ENCODE results near the gene FBH1.
"Not testable (repeated sequence)": the region's sequence is repeated elsewhere in the genome, so short reads cannot be mapped to it uniquely, and the experiment has no call there.

Gene FBH1

DNA sequence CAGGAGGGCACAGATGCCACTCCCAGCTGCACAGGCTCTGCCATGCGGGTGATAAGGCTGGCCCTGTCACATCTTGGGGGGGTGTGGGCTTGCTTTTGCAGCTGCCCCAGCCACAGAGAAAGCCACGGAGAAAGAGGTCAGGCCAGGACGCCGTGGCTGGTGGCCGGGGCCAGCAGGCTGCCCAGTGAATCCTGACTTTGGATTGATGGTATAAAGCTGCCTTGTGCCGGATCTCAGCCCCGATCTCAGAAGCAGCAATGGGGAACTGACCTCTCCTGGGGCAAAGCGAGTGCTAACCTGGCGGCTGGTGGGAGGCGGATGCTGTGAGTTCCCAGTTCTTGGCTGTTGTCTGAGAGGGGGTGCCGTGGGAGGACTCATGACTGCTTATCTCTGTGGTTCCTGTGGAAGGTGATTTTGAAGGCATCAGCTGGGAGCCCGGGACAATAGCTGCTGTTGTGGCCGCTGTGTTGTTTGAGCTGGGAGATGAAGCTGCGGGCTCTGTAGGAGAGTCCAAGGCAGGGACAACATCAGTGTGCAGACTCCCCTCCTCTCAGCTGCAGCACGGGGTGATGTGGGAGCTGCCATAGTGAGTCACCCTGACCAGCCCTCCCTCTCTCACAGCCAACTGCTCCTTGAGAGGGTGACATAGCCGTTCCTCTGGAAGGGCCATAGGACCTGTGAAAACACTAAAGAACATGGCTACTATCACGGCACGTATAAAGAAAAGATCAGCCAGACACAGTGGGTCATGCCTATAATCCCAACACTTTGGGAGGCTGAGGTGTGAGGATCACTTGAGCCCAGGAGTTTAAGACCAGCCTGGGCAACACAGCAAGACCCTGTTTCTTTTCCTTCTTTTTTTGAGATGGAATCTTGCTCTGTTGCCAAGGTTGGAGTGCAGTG, 70.3 kb downstream of the FBH1 start:
- no peak for DNase-seq

DNA sequence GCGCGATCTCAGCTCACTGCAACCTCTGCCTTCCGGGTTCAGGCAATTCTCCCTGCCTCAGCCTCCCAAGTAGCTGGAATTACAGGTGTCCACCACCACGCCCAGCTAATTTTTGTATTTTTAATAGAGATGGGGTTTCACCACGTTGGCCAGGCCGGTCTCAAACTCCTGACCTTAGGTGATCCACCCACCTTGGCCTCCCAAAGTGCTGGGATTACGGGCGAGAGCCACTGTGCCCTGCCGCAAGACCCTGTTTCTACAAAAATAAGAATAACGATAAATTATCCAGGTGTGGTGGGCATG, 70.9 kb downstream of the FBH1 start:
- not testable (repeated sequence) for DNase-seq

DNA sequence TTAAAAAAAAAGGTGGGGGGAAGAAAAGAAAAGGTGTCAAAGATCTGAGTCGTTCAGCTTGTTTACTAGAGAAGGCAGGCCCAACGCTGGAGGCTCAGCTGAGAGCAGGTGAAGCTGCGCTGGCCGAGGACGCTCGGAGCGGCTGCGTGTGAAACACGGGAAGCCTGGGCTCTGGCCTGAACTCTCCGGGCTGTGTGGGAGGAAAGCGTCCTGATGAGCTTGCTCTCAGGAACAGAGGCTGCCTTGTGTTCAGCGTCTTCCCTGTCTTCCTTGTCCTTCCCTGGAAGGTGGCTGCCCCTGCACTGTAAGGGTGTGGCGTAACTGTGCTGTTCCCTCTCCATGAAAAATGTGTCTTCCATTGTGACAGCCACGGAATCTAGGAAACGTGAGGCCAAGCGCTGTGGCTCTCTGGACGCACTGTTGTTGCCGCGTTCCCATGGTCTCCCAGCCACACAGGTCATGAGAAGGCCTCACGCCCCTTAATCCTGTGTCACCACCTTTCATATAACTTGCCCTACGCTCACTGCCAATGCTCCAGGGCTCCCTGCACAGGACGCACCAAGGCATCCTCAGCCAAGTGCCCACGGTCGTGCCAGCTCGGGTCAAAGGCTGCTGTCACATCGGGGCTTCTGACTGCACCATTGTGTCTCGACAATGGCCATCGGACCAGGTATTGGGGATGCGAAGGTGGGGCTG, 71.5 kb downstream of the FBH1 start:
- no peak for DNase-seq

DNA sequence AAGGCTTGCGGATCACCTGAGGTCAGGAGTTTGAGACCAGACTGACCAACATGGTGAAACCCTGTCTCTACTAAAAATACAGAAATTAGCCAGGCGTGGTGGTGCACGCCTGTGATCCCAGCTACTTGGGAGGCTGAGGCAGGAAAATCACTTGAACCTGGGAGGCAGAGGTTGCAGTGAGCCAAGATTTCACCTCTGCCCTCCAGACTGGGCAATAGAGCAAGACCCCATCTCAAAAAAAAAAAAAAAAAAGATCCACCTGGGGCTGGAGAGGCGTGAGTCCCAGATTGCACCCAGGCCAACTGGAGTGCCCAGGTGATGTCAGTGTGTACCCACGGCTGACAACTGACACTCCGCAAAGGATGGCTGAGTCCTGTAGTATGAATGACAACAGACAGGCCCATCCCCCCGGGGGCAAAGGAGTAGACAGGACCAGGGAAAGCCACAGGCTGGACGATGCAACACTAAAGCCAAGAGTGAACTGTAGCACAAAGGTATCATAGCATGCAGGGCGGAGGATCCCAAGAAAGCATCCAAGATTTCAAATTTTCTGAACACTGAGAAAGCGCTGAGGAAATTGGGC, 72.4 kb downstream of the FBH1 start:
- DNase-seq = not testable (repeated sequence)

DNA sequence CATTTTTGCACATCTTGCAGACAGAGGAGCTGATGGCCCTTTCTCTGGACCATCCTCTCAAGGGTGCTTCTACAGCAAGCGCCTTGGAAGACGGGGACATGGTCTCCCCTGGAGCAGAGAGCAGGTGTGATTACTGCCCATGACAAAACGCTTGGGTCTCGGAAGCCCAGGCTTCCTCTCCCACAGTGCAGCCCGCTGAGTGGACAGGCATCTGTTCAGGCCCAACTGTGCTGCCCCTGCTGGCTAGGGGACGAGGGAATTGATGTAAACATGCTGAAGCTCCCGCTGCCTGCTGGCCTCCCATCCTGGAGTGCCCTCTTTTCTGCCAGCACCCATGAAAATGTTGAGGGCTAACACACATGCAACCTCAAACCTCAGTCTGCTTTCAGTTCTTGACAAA, 73.0 kb downstream of the FBH1 start:
- DNase-seq = no peak

DNA sequence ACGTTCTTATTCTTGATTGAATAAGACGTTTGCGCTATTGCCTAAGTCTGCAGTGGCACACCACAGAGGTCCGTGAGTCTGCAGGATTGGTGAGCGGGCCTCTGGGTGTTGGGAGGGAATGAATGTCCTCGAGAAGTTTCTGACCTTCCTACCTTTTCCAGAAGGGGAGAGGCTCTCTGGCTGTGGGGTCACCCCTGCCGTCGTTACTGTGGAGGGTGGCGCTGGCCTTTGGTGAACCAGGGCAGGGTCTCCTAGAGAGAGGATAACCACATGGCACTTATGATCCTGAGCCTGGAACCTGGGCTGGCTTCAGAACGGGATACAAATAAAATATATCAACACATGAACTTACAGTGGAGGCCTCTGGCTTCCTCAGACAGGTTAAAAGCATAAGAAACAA, 73.5 kb downstream of the FBH1 start:
- DNase-seq = no peak

DNA sequence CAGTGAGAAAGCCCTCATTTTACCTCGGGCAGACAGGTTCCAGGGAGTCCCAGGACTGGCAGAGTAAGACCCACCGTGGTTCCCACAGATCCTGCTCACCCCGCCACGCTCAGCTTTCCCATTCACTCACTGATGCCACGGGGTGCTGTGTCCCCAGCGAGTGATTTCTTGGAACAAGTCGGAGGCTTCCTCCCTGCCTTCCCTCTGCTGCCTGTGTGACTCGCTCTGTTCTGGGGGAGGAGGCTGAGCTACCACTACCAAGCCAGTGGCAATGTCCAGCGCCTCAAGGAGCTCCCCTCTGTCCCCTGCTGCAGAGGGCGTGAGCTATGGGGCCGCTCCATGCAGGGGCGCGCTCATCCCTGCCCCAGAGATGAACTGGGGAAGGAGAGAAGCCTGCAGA, 74.7 kb downstream of the FBH1 start:
- no peak for DNase-seq

DNA sequence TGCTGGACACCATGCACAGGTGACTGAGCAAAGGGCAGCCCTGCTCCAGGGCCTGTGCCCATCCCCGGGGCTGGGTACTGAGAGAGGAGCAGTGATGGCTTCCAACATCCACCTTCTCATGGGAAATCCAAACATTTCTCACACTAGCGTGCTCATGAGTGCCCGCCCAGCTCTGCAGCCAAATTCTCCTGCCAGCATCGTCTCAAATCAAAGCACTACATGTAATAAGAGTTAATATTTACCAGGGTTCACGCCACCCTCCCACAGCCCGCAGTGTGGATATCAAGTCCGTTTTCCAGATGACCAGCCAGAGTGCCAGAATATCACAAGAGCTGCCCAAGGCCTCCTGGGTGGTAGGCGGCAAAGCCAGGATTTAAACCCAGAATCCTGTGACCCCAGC, 75.2 kb downstream of the FBH1 start:
- no peak for DNase-seq

DNA sequence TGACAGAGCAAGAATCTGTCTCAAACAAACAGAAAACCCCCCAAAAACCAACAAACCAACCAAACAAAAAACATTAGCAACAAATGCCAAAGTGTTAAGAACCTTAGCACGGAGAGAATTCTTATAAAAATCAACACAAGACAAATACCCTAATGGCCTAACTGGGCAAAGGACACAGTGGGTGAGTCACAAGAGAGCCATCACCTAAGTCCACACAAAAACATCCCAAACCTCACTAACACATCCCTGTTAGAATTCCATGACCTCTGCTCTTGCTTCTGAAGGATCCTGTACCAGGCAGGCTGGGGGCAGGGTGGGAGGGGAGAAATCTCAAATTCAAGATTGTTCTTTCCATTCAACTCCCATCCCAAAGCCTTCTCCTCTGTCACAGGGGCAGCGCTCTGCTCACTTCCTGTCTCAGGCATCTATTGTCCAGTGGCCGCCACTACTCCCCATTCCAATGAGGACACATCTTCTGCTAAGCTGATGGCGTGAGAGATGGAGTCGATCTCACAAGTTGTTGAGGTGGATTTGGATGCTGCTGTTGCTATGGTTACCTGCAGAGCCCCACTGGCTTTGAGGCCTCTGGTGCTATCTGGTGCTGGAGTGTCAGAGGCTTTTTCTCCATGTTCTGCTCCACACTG, 78.1 kb downstream of the FBH1 start:
- DNase-seq = no peak

DNA sequence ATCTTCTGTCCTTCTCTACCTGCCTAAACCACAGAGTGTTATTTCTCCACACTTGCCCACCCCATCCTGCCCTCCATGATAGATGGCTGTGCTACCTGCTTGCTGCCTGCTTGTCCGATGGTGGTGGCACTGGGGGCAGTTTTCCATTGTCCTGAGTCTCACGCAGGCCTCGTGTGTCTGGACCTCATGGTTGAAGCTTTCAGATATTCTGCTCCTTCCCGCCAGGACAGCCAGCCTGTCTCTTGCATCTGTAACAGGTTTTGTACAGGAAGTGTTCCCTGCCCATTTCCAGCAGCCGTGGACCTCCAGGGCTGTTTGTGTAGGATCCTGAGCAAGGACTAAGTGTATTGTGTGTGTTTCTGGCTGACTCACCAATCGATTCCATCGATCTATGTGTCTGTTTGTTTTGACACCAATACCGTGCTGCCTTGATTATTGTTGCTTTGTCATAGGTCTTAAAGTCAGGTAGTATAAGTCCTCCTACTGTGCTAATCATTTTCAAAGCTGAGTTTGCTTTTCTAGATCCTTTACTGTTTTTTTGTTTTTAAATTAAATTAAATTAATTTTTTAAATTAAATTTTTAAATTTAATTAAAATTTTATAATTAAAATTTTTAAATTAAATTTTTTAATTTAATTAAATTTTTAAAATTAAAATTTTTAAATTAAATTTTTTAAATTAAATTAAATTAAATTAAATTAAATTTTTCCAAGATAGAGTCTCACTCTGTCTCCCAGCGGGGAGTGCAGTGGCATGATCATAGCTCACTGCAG, 78.8 kb downstream of the FBH1 start:
- DNase-seq = no peak

DNA sequence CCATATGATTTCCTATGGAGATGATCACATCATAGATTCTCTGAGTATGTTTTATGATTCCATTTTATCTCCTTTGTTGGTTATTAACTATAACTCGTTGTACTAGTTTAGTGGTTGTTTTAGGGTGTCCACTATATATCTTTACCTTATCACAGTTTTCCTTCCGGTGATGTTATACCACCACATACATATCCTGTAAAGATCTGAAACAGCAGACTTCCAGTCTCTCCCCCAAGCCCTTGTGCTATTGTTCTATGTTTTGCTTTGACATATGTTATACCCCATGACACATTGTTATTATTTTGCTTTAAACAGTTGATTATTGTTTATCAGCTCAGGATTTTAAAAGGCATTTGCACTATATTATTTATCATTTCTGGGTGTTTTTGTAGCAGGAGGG, 80.0 kb downstream of the FBH1 start:
- no peak for DNase-seq

DNA sequence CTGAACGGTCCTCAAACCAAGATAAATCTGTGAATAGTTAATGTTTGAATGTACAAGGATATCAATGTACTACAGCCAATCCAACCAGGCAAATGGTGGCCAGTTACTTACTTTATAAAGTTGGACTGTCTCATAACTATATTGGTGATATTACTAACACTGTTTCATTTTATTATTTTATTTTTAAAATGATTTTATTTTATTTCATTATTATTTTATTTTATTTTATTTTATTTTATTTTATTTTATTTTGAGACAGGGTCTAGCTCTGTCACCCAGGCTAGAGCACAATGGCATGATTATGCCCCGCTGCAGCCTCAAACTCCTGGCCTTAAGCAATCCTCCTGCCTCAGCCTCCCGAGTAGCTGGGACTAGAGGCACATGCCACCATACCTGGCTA, 80.5 kb downstream of the FBH1 start:
- no peak for DNase-seq

DNA sequence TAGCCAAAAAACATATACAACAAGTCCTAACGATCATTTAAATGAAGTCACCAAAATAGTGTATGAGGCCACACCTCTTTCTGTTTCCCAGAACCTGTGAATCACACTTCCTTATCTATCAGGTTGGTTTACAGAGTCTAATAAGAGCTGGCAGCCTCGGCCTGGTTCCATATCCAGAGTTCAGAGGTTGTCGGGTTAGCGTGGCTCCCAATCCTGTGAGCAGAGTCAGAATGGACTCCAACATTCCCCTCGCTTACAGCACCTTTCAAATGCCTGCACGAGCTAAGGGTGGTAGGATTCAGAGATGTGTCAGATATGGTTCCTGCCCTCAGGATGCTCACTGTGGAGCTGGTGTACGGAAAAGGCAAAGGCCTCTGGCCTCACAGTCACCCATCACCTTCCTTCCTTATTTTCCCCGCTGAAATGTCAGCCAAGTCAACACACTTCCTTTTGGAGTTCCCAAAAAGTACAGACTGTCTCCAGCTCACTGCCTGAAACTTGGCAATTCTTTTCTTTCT, 81.3 kb downstream of the FBH1 start:
- peak; percentile 56 to 57 for DNase-seq

DNA sequence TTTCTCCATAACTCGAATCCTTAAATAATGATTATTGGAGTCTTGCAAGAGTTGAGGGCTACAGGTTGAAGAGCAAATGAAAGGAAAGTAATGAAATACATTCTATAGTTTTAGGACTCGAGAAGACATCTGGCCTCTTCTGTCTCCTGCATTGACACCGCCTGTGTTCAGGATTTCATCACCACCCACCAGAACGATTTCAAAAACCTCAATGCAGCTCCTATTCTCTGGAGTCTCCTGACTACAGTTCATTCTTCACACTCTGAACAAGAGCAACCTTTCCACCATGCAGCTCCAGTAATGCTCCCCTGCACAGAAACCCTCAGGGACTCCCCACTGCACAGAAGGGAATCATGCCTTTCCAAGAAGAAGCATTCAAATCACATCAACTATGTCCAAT, 81.8 kb downstream of the FBH1 start:
- peak; percentile 11 to 22 for DNase-seq

DNA sequence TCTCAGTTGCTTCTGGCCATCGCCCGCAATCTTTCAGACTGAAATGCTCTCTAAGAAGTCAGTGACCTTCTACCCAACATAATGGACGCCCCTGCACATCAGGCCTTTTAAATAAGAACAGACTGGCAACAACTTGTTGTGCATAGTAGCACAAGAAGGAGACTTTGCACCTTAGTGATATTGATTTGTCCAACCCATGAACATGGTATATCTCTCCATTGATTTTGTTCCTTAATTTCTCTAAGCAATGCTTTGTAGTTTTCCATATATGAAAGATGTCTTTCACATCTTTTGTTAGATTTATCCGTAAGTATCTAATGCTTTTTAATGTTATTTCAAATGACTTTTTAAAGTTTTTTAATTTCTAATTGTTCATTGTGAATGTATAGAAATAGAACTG, 83.0 kb downstream of the FBH1 start:
- no peak for DNase-seq

DNA sequence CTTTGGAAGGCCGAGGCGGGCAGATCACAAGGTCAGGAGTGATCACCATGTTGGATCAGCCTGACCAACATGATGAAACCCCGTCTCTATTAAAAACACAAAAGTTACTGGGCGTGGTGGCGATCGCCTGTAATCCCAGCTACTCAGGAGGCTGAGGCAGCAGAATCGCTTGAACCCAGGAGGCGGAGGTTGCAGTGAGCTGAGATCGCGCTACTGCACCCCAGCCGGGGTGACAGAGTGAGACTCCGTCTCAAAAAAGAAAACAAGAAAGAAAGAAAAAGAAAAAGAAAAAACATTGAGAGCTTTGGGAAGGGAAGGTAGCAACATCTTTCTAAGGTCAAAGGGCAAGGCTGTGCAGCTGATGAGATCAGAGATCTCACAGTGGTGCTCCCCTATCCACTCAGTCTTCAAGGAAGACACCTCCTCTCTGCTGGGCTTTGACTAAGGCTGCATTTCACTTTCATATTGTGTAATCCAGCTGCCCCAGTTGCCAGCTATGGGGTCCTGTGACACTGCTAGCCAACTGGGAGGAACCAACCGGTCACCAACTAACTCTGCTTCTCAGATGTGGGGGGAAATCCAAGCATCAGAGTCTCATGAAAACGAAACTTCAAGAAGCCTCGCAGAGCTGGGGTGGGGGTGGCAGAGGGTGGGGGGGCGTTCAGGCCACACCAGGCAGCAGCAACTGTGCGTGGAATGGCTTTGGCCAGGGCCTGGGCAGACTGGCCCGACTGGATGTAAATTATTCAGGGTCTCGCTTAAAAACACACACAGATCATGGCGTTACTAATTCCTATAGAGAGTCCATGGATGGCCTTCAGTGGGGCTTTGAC, 85.8 kb downstream of the FBH1 start:
- peak; percentile 88 to 97 for DNase-seq

DNA sequence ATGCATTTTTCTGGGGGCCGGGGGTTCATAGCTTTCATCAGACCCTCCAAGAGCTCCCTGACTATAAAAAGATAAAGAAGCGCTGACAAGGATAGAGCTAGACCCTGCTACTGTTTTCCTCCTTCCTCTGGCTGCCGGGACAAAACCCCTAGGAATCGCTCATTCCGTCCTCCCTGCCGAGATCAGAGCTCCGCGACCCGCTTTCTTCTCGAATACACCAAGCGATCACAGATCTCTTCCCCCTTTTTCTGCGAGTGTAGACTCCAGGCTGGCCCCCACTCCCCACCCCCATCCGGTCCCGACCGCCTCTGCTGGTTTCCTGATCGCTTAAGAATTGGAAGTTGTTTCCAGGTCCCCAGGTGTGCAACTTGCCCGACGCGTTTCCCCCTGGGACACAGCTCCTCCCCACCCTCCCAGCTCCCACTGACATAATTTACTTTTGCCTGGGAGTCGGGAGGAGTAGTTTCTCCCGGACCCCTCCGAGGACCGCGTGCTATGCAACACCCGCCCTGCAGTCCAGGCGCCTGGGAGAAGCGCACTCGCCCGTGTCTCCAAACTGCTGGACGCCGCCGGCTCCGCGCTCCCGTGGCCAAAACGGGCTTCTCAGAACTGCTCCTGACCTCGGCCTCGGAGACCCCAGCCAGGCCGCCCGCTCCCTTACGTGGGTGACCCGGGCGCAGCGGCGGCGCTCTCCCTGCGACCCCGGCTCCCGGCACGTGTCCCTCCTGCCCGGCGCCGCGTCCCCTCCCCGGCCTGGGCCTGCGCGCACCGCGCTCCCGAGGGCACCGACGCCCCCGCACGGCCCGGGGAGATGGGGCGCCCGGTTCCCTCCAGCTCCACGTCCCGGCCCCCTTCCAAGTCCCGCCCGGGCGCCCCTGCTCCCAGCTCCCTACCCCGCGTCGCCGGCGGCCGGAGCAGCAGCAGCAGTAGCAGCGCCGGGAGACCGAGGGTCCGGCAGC, 86.7 kb downstream of the FBH1 start:
- DNase-seq = peak in 1 of 2 donors; percentile 42

DNA sequence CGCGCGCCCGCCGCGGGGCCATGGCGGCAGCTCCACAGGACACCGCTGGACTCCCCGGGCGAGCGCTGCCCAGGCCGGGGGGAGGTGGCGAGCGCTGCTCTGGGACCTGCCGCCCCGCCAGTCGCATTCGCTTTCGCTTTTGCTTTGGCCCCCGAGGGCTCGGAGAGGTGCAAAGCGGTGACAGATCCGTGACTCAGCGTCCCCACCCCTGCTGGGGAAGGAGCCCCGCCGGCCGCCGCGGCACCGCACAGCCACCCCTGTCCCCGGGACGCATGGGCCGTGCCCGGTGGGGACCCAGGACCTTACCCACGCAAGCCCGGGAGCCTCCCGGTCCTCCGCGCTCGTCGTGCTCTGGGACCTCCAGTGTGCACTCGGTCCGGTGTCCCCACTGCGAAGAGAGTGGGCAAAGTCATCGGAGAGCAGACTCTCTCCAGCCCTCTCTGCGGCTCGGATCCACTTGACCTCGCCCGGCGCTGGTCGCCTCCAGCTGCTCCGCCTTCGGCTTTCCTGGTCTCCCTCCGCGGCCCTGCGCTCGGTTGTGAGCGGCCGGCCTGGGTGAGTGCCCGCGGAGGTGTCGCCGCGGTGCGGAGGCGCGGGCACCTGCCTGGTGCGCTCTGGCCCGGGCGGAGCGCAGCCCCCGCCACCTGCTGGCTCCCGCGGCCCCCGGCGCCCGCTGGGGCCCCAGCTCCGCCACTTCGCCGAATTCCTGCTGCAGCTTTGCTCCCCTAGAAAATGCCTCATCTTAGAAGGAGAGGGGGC, 87.6 kb downstream of the FBH1 start, which contains the start of gene IL15RA:
Gene IL15RA, minus strand, starts transcription at position 73 of the 759 bp plus-strand sequence. Its CDS starts 51 bp downstream, at position 22.
- peak; percentile 85 to 88 for DNase-seq

DNA sequence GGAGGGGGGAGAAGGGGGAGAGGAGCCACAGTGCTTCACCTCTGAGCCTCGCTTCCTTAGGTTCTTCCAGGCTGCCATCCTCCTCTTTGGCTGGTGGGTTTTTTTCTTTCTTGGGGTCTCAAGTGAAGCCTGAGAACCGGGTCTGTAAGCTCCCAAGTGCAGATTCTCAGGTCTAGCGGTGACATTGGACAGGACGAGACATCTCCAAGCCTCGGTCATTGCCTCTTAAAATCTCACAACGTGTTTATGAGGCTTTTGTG, 88.1 kb downstream of the FBH1 start:
- DNase-seq = no peak

DNA sequence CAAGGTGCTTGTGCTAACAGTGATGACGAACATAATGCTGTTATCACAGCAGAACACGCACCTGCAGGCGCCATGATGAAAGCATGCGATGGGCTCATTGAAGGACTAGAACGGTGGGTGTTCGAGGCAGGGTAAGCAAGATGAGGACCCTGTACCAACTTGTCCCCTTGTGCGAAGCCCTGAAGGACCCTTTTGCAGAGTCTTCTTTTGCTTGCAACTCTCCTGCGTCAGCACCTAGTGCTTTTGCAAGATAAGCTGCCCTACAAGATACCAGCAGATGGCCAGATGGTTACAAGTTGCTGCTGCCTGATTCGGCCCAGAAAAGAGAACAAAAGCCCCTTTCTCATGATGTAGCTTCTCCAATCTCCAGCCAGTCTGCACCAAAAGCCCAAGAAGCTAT, 91.5 kb downstream of the FBH1 start:
- no peak for DNase-seq
